ENCODE measurements around the gene TTLL7.
"Not testable (repeated sequence)": the region's sequence is repeated elsewhere in the genome, so short reads cannot be mapped to it uniquely, and the experiment has no call there.

The TTLL7 gene

DNA sequence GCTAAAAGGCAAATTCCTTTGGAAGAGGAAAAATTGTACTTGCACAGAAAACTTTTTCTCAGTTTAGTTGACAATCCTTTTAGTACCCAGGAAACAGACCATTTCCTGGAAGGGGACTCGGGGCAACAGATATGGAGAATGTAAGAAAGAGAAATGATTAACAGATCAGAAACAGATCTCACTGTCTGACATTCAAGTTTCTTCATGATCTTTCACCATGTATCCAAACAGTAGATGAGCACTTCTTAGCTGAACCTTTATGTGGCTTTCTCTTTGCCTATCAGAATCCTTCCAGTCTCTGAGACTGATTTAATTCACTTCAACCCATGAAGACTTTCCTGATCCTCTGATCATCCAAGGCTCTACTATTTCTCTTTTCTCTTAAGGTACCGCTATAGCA lies 2.7 kb downstream of the TTLL7 start:
- no peak for DNase-seq

GRCh38 chr1:83995649-83996048 lies 3.3 kb downstream of the TTLL7 start:
- DNase-seq: no peak

GRCh38 chr1:83994111-83994510 lies 4.8 kb downstream of the TTLL7 start:
- DNase-seq: no peak

DNA sequence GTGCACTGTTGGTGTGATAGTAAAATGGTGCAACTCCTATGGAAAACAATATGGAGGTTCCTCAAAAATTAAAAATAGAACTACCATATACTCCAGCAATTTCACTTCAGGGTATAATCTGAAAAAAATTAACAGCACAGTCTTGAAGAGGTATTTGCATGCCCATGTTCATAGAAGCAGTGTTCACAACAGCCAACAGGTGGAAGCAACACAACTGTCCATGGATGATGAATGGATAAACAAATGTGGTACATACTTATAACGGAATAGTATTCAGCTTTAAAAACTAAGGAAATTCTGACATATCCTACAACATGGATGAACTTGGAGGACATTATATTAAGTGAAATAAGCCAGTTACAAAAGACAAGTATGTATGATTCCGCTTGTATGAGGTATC lies 8.2 kb downstream of the TTLL7 start:
- no peak for DNase-seq

DNA sequence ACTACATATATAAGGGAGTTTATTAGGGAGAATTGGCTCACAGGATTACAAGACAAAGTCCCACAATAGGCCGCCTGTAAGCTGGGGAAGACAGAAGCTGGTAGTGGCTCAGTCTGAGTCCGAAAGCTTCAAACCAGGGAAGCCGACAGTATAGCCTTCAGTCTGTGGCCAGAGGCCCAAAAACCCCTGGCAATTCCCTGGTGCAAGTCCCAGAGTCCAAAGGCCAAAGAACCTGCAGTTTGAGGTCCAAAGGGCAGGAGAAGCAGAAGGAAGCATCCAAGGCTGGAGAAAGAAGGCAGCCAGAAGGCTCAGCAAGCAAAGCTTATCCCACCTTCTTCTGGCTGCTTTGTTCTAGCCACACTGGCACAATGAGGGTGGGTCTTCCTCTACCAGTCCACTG lies 13.9 kb downstream of the TTLL7 start:
- no peak for DNase-seq

DNA sequence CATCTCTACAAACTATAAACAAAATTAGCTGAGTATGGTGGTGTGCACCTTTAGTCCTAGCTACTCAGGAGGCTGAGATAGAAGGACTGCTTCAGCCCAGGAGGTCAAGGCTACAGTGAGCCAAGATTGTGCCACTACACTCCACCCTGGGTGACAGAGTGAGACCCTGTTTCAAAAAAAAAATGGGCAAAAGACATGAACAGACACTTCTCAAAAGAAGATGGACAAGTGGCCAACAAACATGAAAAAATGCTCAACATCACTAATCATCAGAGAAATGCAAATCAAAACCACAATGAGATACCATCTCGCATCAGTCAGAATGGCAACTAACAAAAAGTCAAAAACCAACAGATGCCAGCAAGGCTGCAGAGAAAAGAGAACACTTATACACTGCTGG lies 15.0 kb downstream of the TTLL7 start:
- DNase-seq: not testable (repeated sequence)

DNA sequence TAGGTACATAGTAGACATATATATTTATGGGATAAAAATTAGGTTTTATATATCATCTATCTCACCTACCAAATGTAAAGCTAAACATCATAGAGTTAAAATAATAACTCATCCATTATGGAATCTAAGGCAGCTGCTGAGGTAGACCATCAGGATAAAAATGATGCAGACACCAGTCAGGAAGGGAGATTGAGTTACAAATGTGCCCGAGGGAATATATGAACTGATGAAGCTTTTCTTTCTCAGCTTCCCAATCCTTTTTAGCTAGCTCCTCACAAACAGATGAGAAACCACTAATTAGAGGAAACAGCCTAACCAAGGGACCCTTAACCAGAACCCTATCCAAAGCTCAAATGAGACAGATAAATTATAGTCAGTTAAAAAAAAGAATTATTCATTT lies 20.9 kb downstream of the TTLL7 start:
- DNase-seq: no peak

DNA sequence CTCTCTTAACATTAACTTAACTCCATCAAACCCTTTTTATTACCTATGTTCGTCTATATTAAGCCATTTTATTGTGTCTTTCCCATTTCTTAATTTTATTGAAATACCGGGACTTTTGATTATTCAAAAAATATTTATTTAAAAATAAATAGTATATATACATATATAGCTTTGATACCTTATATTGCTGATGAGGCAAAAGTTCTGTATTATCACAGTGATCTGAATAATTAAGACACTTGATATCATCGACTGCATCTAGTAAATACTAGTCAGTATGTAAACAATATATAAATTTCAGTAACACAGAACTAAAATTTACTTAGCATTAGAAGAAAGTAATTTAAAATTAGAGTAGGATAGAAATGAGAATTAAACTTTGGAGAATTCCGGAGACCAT lies 22.0 kb downstream of the TTLL7 start:
- no peak for DNase-seq

- DNase-seq: no peak
Measured at GRCh38 chr1:83970802-83971201, 28.1 kb downstream of the TTLL7 start.

DNA sequence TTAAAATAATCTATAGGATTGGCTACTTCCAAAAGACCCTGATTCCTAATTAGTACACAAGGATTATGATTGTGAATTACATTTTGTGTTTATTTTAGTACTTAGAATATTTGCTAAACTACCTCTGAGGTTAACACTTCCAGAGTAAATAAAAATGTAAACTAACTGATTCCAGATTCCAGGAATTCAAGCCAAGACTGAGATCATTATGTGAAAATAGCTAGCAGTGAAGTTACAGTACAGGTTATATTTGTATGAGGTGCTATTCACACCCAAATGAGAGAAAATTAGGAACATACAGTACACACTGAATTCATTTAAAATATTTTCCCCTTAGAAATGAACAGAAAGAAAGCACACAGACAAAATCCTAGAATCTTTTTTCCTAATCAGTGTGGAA lies 28.8 kb downstream of the TTLL7 start:
- no peak for DNase-seq

DNA sequence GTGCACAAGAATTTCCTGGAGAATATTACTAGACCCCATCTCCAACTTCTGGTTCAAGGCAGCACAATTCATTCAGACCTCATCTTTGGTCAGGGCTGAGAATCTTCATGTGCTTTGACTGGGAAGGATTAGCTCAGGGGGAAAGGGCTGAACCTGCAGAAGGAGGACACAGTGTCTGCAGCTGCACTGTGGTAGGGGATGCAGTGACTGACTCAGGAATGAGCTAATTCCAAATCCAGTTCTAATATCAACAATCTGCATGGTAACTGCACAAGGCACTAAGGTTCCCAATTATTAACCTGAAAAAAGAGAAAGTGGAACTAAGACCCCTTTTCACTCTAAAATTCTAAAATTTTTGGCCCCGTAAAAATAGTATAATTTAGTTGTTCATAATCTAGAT lies 31.6 kb downstream of the TTLL7 start:
- no peak for DNase-seq

DNA sequence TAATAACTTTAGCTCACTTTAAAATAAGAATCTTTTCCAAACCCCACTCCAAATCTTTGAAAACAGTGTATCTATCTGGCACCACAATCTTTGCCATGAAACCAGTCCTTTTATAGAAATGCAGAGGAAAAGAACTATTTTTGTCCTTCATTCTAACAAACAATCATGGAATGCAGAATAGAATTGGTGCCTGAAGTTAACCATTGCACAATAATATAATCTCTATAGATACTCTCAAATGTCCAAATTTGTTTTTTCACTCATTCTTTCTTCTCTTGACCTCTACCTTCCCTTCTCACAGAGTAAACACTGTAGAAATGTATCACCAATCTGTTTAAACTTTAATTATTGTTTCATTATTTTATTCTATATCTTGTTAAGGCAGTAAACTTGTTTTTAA lies 34.8 kb downstream of the TTLL7 start:
- DNase-seq: no peak

DNA sequence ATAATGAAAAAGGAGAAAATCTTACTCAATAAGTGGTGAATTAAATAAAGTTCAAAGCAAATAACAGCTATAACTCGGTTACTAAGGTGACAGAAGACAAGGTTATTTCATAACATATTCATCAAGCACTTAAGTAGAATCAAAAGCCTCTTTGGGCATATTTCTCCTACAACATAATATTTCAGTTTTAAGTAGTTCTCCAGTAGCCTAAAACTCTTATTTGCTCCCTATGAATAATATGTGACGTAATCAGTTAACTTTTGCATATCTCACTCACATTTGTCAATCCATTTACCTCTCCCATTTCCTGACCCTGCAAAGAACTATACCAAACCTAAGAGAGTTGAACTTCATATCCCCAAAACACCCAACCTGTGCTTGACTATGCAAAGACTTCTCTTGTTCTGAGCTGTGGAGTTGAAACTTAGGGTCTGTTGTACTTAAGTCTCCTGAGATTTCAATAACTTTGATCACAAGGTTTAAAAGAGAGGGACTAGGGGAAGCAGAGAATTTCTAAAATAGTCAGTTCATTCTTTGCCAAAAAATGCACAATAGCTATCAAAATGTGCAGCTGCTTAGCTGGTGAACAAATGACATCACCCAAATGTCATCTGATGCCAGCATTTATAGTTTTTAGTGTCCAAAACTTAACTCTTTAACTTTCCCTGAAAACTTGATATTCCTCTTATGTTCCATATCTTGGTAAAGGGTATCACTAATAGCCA lies 37.2 kb downstream of the TTLL7 start:
- no peak for DNase-seq

- DNase-seq: no peak
Measured at GRCh38 chr1:83960669-83961277, 38.2 kb downstream of the TTLL7 start.

DNA sequence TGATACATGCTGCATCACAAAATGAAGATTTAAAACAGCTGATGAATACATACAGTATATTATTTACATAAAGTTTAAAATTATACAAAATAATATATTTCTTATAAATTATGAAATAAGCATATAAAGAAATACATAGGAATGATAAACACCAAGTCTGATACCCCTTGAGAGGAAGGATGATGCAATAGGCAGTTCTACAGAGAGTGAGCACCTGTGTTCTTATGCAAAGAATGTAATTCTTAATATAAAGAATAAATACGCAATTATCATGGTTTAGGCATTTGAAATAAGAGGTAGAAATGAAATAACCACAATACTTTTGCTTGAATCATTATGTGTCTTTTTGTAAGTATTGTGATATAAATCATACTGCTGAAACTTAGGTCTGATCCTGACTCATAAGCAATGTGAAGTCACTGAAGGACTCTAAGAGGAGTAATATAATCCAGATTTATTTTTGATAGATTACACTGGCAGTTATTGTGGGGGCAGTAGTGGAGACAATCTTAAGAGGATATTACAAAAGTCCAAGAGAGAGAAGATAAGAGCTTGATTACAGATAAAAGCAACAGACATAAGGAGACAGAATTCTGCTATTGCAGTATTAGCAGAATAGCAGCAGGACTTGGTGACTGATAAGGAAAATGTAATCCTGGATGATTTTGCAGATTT lies 39.0 kb downstream of the TTLL7 start:
- DNase-seq: no peak

DNA sequence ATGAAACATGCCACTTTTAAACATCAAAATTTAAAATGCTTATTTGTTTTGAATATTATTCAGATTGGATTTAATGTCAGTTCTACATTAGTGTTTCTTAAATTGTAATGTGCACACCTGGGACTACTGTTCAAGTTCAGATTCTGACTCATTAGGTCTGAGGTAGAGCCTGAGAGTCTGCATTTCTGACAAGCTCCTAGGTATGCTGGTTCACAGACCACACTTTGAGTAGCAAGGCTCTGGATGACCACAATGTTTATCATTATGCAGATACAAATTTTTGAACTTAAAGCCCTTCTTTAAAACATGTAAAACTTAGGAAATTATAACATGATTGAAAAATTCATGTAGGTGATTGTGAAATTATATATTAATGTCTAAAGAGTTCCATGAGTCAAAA lies 40.2 kb downstream of the TTLL7 start:
- DNase-seq: no peak

- DNase-seq: no peak
Measured at GRCh38 chr1:83954166-83954823, 44.6 kb downstream of the TTLL7 start.

GRCh38 chr1:83950106-83950661 lies 48.7 kb downstream of the TTLL7 start:
- no peak for DNase-seq

GRCh38 chr1:83942914-83943313 lies 56.0 kb downstream of the TTLL7 start:
- no peak for DNase-seq

- no peak for DNase-seq
Measured at GRCh38 chr1:83934550-83934949, 64.4 kb downstream of the TTLL7 start.

GRCh38 chr1:83932693-83933092 lies 66.2 kb downstream of the TTLL7 start:
- DNase-seq: no peak

DNA sequence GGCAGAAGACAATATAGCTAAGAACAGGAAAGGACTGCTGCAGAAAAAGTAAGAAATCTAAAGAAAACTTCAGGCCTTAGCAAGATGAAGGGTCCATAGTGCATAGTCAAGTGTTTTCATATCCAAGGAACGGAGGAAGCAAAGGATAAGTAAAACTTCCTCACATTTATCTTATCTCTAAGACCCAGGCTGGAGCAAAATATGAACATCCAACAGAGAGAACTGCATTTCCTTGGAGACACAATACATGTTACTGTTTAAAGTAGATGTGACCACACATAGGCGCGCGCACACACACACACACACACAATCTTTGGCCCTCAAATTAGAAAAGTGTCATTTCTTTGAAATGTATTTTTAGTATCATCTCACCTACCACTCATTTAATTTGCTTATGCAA lies 66.7 kb downstream of the TTLL7 start:
- DNase-seq: no peak

DNA sequence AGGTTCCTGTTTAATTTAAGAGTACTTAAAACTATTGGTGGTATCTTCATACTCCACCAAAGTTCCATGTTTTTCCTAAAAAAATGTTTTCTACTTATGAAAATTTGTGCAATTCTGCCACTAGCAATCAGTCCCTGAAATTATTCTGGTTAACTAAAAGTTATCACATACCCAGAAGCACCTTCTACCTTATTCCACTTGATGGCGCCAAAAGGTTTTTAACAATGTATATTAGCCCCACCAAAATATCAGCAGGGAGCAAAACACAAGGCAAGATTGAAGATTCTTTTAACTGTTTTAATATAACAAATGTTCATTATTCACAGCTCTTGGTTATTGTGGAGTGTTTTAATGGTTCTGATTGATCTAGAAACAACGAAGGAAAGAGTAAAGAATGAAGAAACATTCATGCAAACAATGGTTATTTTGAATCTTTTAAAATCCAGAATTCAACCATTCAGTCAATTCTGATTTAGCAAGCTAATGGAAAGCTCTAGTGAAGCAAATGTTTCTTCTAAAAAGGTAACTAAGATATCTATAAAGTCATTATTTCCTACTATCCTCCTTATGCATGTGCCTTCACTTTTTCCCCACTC lies 67.2 kb downstream of the TTLL7 start:
- peak; percentile 11 for DNase-seq

Measured in DMS153 (cell line).